ENCODE measurements around the gene POLA1. TPM values are rescaled to one million over a fixed set of nuclear protein-coding genes. Genes with fewer than 3 reads are reported as not detected.

Gene POLA1
- total RNA-seq, 1 experiment from 2014 or later = 19.7 TPM

DNA sequence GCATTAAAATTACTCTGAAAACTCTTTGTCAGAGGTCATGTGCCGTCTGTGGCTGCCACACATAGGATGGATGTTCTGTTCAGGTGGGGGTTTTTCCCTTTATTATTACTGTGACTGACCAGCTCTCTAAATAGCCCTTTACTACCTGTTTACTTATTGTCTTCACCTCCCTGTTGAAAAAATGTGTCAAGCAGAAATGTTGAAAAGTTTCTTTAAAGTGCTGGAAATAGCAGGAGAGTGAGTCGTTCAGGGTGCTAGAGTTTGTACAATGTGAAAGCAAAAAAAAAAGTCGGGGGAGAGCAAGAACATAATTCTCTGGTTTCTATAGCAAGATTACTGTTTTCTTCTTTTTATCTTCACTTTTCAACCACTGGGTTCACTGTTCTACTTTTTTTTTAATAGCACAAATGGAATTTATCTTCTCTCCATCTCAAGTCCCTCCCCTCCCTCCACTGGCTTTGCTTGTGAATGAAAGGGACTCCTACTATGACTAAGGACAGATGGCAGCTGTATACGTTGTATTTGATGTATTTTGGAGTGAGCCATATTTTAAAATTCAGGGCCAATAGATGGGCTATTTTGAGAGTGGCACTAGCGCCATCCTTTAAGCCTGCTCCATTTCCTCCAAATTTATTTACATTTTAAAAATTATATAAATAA lies 288.7 kb downstream of the POLA1 start:
- DNase-seq (ENCODE audit: low spot score) = no peak

DNA sequence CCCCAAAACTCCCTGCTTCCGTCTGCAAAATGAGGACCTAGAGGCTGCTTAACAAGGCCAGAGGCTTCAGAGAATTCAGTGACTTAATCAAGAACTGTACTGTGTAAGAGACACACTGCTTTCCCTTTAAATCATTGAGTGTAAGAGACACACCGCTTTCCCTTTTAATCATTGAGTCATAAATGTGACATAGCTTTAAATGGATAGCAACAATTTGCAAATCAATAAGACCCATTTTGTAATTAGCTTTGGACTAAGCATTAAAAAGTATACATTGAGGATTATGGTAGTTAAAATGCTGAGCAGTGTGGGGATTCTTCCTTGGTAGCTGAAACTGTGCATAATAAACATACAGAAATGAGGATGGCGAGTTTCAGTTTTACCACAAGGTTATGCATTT lies 290.2 kb downstream of the POLA1 start:
- no peak for DNase-seq (ENCODE audit: low spot score)

DNA sequence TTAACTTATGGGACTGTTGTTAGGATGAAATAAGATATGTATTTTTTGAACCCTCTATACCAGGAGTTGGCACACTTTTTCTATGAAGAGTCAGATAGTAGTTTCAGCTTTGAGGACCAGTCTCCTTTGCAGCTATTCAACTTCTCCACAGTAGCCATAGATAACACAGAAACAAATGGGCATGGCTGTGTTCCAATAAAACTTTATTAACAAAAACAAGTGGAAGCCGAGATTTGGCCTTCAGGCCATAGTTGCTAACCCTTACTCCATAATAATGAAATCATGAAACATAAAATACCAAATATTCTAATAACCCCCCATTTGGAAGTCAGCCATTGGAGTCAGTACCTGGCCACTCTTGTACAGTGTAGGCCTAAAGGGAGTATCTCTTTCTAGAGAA lies 291.4 kb downstream of the POLA1 start:
- DNase-seq (ENCODE audit: low spot score) = no peak

DNA sequence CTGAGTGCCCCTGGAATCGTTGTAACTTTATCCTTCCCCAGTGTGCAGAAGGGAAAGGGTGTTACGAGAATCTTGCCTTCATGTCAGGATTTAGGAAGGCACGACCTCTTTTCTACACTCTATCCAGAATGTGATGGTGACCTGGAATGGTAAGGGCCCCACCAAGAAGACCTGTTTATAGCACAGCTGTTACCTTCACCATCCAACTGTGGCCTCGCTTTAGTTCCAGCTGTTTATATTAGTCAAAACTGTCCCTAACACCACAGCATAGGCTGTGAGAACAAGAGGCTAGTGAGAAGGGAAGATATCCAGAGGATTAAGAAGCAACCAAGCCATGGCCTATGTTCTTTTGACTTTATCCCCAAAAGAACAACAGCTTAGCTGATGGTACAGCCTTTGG lies 294.0 kb downstream of the POLA1 start:
- no peak for DNase-seq (ENCODE audit: low spot score)

DNA sequence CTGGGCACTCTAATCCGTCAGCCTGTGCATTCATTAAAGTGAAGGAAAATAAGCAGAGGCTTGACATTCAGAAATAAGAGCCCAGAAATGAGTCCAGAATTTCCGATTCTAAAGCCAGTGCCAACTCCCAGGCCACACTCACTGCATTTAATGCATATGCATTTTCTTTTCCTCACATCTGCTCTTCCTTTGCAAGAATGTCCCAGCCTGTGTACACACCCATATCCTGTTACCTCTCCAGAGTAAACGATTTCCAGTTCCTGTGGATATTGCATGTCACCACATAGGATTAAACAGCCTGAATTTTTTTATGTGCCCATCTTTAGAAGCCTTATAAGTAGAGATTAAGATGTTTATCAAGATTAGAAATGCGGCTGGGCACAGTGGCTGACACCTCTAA lies 294.6 kb downstream of the POLA1 start:
- no peak for DNase-seq (ENCODE audit: low spot score)

DNA sequence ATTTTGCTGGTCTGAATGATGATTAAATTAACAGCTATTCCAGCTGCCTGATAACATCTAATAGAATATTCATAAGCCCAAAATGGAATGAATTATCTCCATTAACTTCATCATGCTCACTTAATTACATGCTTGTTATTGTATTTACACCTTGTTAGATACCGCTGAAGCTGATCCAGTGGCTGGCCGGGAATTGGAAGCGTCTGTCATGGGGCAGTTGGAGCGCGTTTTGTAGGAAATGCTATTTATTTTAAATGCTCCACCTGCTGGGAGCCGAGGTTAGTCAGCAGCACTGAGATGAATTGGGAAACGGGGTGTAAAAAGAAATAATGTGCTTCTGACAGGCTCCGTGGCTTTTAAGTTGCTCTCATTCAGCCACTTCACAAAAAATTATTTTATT lies 296.8 kb downstream of the POLA1 start:
- DNase-seq (ENCODE audit: low spot score) = no peak

DNA sequence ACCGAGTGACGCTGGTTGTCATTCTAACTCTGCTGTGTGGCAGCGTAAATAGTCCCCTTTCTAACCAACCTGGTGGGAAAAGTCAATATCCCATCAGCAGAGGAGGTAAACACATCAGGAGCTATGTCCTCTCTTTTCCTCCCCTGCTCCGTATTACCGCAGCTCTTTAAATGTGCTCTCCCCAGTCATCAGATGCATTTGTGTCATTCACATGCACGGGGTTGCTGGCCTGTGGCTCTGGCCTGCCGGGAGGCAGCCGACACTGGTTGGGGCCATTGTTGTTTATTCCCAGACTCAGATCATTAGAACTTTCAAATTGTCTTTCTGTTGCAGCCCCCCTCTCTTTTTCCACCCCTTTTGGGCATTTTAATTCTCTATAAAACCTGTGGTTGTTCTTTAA lies 300.2 kb downstream of the POLA1 start:
- DNase-seq (ENCODE audit: low spot score) = no peak

- DNase-seq (ENCODE audit: low spot score) = no peak
Observed at GRCh38 chrX:24996096-24996709, 302.5 kb downstream of the POLA1 start.

- DNase-seq (ENCODE audit: low spot score) = no peak
Observed at GRCh38 chrX:24999511-24999910, 305.8 kb downstream of the POLA1 start.

DNA sequence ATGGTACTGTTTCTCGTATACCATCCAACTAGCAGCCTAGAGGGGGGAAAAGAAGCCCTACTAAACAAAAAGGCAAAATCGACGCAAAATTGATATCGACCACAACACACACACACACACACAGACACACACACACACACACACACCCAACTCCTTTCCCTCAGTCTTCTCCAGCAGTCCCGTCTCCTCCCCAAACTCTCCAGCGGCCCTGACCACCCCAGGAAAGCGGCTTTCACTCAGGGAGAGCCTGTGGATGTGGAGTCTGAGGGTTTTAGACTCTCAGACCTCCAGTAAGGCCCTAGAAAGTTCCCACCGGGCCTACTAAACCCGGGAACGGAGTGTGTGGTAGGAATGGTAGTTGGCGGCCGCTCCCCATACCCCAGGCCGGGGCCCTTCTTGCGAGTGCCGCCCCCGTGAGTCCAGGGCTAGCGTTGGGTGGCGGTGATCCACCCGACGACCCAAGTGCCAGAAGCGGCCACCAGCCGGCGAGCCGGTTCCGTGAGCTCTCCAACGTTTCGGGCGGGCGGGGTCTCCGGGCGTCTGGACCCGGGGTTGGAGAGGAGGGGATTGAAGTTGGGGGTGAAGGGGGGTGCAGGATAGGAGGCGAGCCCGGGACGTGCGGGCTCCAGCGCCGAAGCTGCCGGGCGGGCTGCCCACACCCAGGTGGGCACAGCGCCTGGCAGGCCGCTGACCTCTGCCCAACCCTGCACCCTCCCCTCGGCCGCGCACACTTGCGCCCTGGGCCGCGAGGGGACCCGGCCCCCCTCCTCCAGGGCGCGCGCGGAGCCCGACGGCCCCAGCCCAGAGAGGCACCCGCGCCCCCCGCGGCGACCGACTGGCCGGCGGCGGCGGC lies 308.3 kb downstream of the POLA1 start:
- DNase-seq (ENCODE audit: low spot score) = no peak

DNA sequence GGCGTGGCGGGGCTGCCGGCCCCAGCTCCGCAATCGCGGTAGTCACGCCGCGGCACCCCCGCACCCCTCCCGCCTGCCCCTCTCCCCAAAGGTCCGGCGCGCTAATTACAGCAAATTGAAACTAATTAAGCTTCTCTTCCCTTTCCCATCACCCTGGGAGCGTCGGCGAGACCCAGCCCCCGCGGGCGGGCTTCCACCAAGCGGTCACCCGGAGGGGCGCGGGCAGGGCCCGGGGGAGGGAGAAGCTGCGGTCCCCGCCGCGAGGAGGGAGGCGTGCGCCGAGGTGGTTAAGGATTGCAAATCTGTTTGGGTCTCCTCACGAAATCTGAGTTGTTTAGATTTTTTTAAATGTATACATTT lies 308.9 kb downstream of the POLA1 start:
- no peak for DNase-seq (ENCODE audit: low spot score)

DNA sequence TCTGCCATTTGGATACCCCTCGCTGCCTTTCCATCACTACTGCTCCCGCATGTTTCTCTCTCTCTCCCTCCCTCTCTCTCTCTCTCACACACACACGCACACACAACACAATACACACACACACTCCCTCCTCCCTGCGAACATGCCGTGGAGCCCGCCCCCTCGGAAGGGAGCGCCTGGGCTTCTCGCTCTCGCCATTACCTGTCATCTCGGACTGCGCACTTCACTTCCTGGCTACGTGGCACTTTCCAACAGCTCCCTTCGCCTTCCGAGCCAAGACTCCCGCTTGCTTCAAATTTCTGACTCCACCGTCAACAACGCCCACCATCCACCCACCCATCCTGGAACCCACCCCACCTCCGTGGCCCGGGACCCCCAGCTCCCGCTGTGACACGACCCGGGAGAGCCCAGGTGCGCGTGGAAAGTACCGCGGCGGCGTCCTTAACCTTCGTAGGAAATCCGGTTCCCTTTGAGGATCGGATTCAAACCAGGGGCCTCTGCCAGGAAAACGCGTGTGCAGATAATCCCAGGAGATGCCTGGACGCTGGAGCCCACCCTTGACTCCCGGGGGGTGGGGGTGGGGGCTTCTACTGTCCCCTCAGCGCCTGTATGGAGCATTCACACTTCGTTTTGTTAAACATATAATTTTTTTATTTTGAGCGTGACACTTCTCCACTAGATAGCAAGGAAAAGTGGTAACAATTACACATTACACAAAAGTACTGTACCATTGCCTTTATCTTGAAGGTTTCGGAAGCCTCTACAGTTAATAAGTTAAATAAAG lies 309.5 kb downstream of the POLA1 start:
- DNase-seq (ENCODE audit: low spot score) = no peak

- DNase-seq (ENCODE audit: low spot score) = no peak
Observed at GRCh38 chrX:25004040-25004439, 310.3 kb downstream of the POLA1 start.

GRCh38 chrX:25004485-25005032 lies 310.8 kb downstream of the POLA1 start:
- DNase-seq (ENCODE audit: low spot score) = no peak

DNA sequence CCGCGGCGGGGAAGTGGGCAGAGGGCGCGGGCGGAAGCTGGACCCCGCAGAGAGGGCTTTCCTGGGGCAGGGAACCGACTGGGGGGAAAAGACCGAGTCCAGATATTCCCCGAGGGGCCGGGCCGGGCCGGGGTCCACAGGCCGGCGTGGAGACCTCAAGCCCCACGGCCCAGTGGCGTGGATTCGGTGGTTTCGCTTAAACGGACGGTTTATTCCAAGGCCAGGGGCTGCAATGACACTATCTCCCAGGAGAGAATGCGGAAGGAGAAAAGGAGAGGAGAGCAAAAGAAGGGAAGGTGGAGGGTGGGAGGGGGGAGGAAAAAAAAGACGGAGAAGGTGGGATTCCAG lies 311.3 kb downstream of the POLA1 start:
- DNase-seq (ENCODE audit: low spot score) = no peak

DNA sequence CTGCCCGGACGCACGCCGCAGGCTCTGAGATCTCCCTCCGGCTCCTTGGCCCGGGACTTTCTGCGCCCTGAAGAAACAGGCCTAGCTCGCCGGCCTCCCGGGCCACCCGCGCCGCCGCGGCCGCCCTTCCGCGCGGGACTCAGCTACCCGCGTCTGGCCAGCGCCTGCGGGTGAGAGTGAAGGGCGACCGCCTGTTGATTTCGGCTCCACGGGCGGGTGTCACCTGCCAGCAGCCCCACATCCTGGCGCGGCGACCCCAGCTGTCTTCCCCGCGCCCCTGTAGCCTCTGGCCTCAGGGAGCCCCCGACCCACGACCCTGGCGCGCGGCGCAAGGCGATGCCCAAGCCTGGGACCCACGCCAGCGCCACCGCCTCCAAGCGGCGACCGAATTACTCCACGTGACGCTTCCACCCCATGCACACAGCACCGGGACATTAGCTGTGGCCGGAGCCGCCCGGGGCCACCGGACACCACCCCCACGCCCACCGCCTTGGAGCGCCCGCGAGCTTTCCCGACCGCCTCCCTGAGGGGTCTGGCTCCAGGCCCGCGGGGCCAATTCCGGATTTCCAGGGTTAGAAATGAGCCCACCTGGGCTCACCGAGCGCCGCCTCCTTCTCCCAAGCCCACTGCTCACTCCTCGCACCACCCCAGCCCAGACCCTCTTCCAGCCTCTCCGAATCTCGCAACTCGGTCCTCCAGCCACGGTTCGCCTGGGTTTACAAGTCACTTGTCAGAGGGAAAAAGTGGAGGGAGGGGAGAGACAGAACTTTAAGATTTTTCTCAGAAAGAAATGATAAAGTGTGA lies 311.9 kb downstream of the POLA1 start:
- DNase-seq (ENCODE audit: low spot score) = no peak

- DNase-seq (ENCODE audit: low spot score) = no peak
Observed at GRCh38 chrX:25006586-25007058, 312.9 kb downstream of the POLA1 start.

- no peak for DNase-seq (ENCODE audit: low spot score)
Observed at GRCh38 chrX:25007059-25008053, 313.6 kb downstream of the POLA1 start.

DNA sequence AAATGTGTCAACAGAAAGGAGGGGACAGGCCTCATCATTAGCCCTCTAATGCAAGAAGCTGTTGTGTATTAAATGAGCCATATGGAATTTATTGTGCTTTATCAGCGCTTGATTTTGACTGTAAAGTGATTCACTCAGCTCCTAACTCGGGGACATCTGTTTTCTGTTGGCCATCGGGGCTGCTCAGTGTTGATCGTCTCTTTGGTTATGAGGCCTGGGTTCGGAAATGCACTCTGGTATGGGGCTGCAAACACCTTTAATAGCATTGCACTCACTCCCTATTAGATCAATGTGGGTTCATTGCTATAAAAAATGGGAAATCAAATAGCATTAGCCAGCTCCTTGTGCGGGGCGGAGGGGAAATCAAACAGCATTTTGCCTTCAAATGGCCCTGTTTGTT lies 315.7 kb downstream of the POLA1 start:
- DNase-seq (ENCODE audit: low spot score) = no peak
